RWPE2 (cell line): ENCODE measurements around the gene STAT5B.

Experiments used
- ATAC-seq: fragments of 200-7000 bp; cut with Tn5 transposase; 3 replicates; pipeline ENCODE4 v1.9.1; 2021; ENCODE audit warnings: low read depth
- DNase-seq: peaks from one replicate; pipeline ENCODE4 v3.0.0-alpha.2; 2020; ENCODE audit warnings: low spot score
- H3K27ac ChIP-seq: fragments of 450-650 bp; 2 replicates; pipeline ENCODE4 v1.5.1; 2017; ENCODE audit warnings: mild to moderate bottlenecking; ENCODE audit not compliant: poor library complexity, severe bottlenecking
- H3K27me3 ChIP-seq: fragments of 250-450 bp; sonication (Bioruptor Pico); 2 replicates; pipeline ENCODE4 v1.5.1; 2021; ENCODE audit warnings: mild to moderate bottlenecking, moderate library complexity; ENCODE audit not compliant: insufficient read depth, poor library complexity, severe bottlenecking
- H3K36me3 ChIP-seq: fragments of 250-450 bp; sonication (Bioruptor Pico); 2 replicates; pipeline ENCODE4 v1.5.1; 2020; ENCODE audit warnings: low read depth, mild to moderate bottlenecking, moderate library complexity
- H3K4me1 ChIP-seq: fragments of 250-450 bp; sonication (Bioruptor Pico); 2 replicates; pipeline ENCODE4 v1.5.1; 2021; ENCODE audit warnings: mild to moderate bottlenecking, moderate library complexity; ENCODE audit not compliant: insufficient read depth, poor library complexity, severe bottlenecking
- H3K4me3 ChIP-seq: fragments of 250-450 bp; sonication (Bioruptor Pico); 2 replicates; pipeline ENCODE4 v1.5.1; 2021; ENCODE audit warnings: mild to moderate bottlenecking, moderate library complexity; ENCODE audit not compliant: severe bottlenecking
- H3K9me3 ChIP-seq: fragments of 250-450 bp; sonication (Bioruptor Pico); 2 replicates; pipeline ENCODE4 v1.5.1; 2021; ENCODE audit warnings: mild to moderate bottlenecking, moderate library complexity; ENCODE audit not compliant: severe bottlenecking
- TF ChIP-seq, protein P1 (sequence below): fragments of 450-650 bp; IDR thresholded peaks from one replicate; pipeline ENCODE4 v1.5.1; 2017; ENCODE audit warnings: mild to moderate bottlenecking, moderate library complexity; ENCODE audit not compliant: poor library complexity, severe bottlenecking

Gene STAT5B

DNA sequence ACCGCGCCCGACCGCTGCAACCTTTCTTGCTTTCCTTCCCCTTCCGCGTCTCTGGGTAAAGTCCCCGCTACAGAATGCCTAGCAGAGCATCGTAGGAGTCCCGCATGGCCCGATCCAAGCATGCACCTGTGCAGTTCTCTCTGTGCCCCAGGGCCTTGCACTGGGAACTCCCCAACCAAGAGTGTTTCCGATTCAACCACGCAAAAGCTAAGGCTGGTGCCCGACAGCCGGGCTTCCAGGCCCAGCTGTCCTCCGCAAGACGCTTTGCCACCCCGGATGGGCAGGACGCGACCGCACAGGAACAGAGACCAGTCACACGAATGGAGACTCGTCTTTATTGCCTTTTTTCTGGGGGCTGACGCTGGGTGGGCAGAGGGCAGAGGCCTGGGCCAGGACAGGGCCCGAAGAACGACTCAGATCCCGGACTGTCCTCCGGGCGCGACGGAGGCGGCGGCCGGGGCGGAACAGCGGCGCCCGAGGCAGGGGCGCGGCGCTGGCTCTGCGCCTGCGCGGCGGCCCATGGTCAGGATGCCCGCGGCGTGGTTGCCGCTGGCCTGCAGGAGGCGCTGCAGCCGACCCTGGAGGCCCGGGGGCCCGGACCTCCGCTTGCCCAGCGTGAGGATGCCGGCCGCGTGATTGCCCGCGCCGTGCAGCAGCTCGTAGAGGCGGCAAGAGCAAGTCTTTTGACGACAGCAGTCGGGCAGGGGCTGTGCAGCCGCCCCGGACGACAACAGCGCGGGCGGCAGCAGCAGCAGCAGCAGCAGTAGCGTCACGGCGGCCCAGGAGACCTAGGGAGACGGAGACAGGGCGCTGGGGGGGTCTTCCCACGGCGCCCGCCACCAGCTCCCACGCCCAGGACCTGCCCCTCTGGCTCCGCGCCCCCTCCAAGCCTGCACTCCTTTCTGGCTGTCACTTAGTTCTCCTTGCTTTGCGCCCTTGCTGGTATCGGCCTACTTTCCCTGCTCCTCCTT is 92.2 kb downstream of the STAT5B start:
- DNase-seq = no peak
- ATAC-seq = no peak
- H3K27ac ChIP-seq = no peak overlapping the region
- H3K36me3 ChIP-seq = no peaks in the 10 kb centered on the region
- H3K4me1 ChIP-seq = no peaks in the 10 kb centered on the region
- peaks cover 28% of the 10 kb centered on the region for H3K27me3 ChIP-seq
- peak overlapping the region; percentile 15 for H3K4me3 ChIP-seq
- no peaks in the 10 kb centered on the region for H3K9me3 ChIP-seq
- TF ChIP-seq, protein P1, sequence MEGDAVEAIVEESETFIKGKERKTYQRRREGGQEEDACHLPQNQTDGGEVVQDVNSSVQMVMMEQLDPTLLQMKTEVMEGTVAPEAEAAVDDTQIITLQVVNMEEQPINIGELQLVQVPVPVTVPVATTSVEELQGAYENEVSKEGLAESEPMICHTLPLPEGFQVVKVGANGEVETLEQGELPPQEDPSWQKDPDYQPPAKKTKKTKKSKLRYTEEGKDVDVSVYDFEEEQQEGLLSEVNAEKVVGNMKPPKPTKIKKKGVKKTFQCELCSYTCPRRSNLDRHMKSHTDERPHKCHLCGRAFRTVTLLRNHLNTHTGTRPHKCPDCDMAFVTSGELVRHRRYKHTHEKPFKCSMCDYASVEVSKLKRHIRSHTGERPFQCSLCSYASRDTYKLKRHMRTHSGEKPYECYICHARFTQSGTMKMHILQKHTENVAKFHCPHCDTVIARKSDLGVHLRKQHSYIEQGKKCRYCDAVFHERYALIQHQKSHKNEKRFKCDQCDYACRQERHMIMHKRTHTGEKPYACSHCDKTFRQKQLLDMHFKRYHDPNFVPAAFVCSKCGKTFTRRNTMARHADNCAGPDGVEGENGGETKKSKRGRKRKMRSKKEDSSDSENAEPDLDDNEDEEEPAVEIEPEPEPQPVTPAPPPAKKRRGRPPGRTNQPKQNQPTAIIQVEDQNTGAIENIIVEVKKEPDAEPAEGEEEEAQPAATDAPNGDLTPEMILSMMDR = peak; percentile 76

DNA sequence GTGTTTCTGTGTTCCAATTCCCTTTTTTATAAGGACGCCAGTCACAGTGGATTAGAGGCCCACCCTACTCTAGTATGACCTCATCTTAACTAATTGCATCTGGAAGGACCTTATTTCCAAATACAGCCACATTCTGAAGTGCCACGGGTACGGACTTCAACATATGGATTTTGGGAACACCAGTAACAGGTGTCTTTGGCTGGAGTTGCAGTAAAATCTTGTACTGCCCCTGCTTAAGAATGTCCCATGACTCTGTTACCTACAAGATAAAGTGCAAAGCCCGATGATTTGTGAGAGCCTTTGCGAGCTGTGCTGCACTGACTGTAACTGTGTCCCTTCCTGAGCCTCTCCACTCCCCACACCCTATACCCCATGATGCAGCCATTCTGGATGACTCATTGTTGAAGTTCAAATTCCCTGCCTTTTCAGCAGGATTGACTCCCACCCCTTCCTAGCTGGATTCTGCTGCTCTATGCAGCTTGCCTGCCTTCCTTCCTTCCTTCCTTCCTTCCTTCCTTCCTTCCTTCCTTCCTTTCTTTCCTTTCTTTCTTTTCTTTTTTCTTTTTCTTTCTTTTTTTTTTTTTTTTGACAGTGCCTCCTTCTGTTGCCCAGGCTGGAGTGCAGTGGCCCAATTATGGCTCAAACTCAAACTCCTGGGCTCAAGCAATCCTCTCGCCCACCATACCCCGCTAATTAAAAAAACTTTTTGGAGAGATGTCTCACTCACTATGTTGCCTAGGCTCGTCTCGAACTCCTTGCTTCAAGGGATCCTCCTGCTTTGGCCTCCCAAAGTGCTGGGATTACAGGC is 93.1 kb downstream of the STAT5B start:
- H3K27me3 ChIP-seq = peaks cover 28% of the 10 kb centered on the region
- TF ChIP-seq, protein P1 = no peak
- DNase-seq = no peak

DNA sequence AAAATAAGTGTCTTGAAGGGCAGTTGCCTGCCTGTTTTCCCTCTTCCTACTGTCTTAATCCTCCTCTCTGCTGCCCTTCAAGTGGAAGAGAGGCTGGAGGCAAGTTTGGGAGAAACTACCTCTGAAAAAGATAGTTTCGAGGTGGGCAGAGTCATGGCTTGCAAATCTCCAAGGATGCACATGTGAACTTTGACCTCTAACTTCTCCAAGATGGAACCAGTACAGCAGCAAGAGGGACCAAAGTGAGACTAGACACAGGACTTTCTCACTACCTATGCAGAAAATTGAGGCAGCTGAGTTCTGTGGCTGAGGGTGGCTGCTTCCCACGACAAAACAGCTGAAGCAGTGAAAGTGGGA is 94.4 kb downstream of the STAT5B start:
- DNase-seq = no peak
- Histone ChIP-seq H3K27me3 (peaks cover 28% of the 10 kb centered on the region), H3K9me3 (no peaks in the 10 kb centered on the region), H3K4me1 (no peaks in the 10 kb centered on the region), H3K27ac (no peak overlapping the region), H3K36me3 (no peaks in the 10 kb centered on the region), H3K4me3 (no peak overlapping the region)
- TF ChIP-seq, protein P1 = no peak
- ATAC-seq = no peak

More for the DNA sequence above, 93.1 kb downstream of the STAT5B start:
- Histone ChIP-seq H3K4me3 (no peak overlapping the region), H3K9me3 (no peaks in the 10 kb centered on the region), H3K4me1 (no peaks in the 10 kb centered on the region), H3K36me3 (no peaks in the 10 kb centered on the region), H3K27ac (no peak overlapping the region)
- ATAC-seq = no peak

GRCh38 chr17:42180922-42181850 is 95.0 kb downstream of the STAT5B start, which contains the start of gene KCNH4:
Gene KCNH4 (minus strand): TSS chr17:42181142. CDS start chr17:42180945, 197 bp downstream.
- peaks cover 28% of the 10 kb centered on the region for H3K27me3 ChIP-seq
- DNase-seq = no peak
- H3K4me1 ChIP-seq = no peaks in the 10 kb centered on the region
- TF ChIP-seq, protein P1 = peak; percentile 57
- H3K36me3 ChIP-seq = no peaks in the 10 kb centered on the region
- no peak within 1 kb of the TSS for H3K27ac ChIP-seq
- no peaks in the 10 kb centered on the region for H3K9me3 ChIP-seq
- peak; percentile 47 for ATAC-seq
- peak within 1 kb of the TSS; percentile 23 for H3K4me3 ChIP-seq
